GM12878 (cell line): ENCODE data around the gene ERVH48-1. TPM values are rescaled to one million over a fixed set of nuclear protein-coding genes. Genes with fewer than 3 reads are reported as not detected.

ENCODE experiments used
- BACH1 ChIP-seq: fragments of 450-650 bp; IDR thresholded peaks from 2 replicates; pipeline ENCODE4 v1.6.1; 2017; ENCODE audit warnings: mild to moderate bottlenecking, borderline replicate concordance
- CBFB ChIP-seq: IDR thresholded peaks from 2 replicates; pipeline ENCODE4 v1.6.1; 2016; ENCODE audit warnings: antibody characterized with exemption, low read depth
- PRDM15 ChIP-seq: fragments of 450-650 bp; formaldehyde crosslinking; IDR thresholded peaks from 2 replicates; pipeline ENCODE4 v1.4.0; 2020; ENCODE audit warnings: mild to moderate bottlenecking, moderate library complexity
- ZBTB11 ChIP-seq: fragments of 450-650 bp; formaldehyde crosslinking; IDR thresholded peaks from 2 replicates; pipeline ENCODE4 v1.5.0; 2022; ENCODE audit warnings: mild to moderate bottlenecking, missing genetic modification characterization
- polyA plus RNA-seq, 11 experiments: library from polyadenylated mRNA; depleted of rRNA in 4 of 11; unstranded in 6 of 11; stranded (reverse) in 5 of 11; fragments of >200 nt; fragmentation: Nextera tagmentation in 4 of 11; fragmentation: Illumina TruSeq in 1 of 11; extraction: Ambion mirVana in 4 of 11; extraction: Trizol in 1 of 11; gene quantifications; 1 replicate in 1 of 11; 2 replicates in 10 of 11; pipeline versions ENCODE4 v1.2.1 to v1.2.3, GENCODE V29; 2011 to 2016; ENCODE audit warnings: inconsistent platforms in 2 of 11, missing spikeins in 2 of 11, low read depth in 1 of 11
- total RNA-seq, 4 experiments: library from RNA; depleted of rRNA in 3 of 4; stranded (reverse); fragments of >200 nt in 3 of 4; fragmentation: Illumina TruSeq in 1 of 4; extraction: Trizol in 1 of 4; gene quantifications; 2 replicates each; pipeline versions ENCODE4 v1.2.1 to v1.2.3, GENCODE V29; 2013 to 2021
- TF ChIP-seq, protein P1 (sequence below), 3 experiments: IDR thresholded peaks in 2 of 3; conservative IDR thresholded peaks in 1 of 3; 2 replicates each; pipeline ENCODE4 v1.5.1; 2011; ENCODE audit warnings: low read depth in 3 of 3, low read length in 3 of 3, mild to moderate bottlenecking in 3 of 3, control low read depth in 2 of 3, moderate library complexity in 2 of 3, inconsistent platforms in 1 of 3, mixed read lengths in 1 of 3; ENCODE audit not compliant: control insufficient read depth in 2 of 3, insufficient read depth in 1 of 3; ENCODE audit errors: extremely low read depth in 1 of 3
- TF ChIP-seq, protein P2 (sequence below): fragments of 450-650 bp; IDR thresholded peaks from 2 replicates; pipeline ENCODE4 v1.6.1; 2017; ENCODE audit warnings: antibody characterized with exemption, mild to moderate bottlenecking, moderate library complexity

Gene ERVH48-1
- total and polyA plus RNA-seq, 10 of the 15 experiments (the other 5 are each of a cell fraction or from before 2014, with no cell fraction given): 0.03 to 0.30 (median 0.13) TPM; not detected in 7

- TF ChIP-seq PRDM15 (CRISPR knock-in tag): no peak
- TF ChIP-seq, protein P1, sequence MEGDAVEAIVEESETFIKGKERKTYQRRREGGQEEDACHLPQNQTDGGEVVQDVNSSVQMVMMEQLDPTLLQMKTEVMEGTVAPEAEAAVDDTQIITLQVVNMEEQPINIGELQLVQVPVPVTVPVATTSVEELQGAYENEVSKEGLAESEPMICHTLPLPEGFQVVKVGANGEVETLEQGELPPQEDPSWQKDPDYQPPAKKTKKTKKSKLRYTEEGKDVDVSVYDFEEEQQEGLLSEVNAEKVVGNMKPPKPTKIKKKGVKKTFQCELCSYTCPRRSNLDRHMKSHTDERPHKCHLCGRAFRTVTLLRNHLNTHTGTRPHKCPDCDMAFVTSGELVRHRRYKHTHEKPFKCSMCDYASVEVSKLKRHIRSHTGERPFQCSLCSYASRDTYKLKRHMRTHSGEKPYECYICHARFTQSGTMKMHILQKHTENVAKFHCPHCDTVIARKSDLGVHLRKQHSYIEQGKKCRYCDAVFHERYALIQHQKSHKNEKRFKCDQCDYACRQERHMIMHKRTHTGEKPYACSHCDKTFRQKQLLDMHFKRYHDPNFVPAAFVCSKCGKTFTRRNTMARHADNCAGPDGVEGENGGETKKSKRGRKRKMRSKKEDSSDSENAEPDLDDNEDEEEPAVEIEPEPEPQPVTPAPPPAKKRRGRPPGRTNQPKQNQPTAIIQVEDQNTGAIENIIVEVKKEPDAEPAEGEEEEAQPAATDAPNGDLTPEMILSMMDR (IDR thresholded peaks at IDR 0.05 in 2 of 3, conservative IDR thresholded peaks at IDR 0.05 in 1 of 3; ENCODE audit: control insufficient read depth in 2 of 3, extremely low read depth in 1 of 3, insufficient read depth in 1 of 3, low read depth in 3 of 3, low read length in 3 of 3): no peak
- no peak for TF ChIP-seq ZBTB11 (CRISPR knock-in tag)
- TF ChIP-seq, protein P2, sequence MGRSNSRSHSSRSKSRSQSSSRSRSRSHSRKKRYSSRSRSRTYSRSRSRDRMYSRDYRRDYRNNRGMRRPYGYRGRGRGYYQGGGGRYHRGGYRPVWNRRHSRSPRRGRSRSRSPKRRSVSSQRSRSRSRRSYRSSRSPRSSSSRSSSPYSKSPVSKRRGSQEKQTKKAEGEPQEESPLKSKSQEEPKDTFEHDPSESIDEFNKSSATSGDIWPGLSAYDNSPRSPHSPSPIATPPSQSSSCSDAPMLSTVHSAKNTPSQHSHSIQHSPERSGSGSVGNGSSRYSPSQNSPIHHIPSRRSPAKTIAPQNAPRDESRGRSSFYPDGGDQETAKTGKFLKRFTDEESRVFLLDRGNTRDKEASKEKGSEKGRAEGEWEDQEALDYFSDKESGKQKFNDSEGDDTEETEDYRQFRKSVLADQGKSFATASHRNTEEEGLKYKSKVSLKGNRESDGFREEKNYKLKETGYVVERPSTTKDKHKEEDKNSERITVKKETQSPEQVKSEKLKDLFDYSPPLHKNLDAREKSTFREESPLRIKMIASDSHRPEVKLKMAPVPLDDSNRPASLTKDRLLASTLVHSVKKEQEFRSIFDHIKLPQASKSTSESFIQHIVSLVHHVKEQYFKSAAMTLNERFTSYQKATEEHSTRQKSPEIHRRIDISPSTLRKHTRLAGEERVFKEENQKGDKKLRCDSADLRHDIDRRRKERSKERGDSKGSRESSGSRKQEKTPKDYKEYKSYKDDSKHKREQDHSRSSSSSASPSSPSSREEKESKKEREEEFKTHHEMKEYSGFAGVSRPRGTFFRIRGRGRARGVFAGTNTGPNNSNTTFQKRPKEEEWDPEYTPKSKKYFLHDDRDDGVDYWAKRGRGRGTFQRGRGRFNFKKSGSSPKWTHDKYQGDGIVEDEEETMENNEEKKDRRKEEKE: no peak
- TF ChIP-seq CBFB: no peak
- TF ChIP-seq BACH1: no peak
These were observed 3.5 kb downstream of the ERVH48-1 start (continued) for GRCh38 chr21:42921927-42922326.
